KG1 (cell line): ENCODE data around the gene ZNF764.
"Not testable (repeated sequence)": the region's sequence is repeated elsewhere in the genome, so short reads cannot be mapped to it uniquely, and the experiment has no call there.

Experiments
- DNase-seq: peaks from one replicate; lab custom pipeline; 2025; lab: John Stamatoyannopoulos, UW

Gene ZNF764

GRCh38 chr16:30548416-30549253, 9.5 kb downstream of the ZNF764 start:
- DNase-seq: no peak

- DNase-seq: no peak
These were observed 12.1 kb downstream of the ZNF764 start for GRCh38 chr16:30546115-30546514.

- DNase-seq: no peak
These were observed 15.1 kb downstream of the ZNF764 start for GRCh38 chr16:30543067-30543466.

- no peak for DNase-seq
These were observed 16.5 kb downstream of the ZNF764 start for GRCh38 chr16:30541502-30542329.

GRCh38 chr16:30540916-30541464, 17.2 kb downstream of the ZNF764 start:
- DNase-seq: not testable (repeated sequence)

- not testable (repeated sequence) for DNase-seq
These were observed 18.1 kb downstream of the ZNF764 start for GRCh38 chr16:30539986-30540526.

GRCh38 chr16:30539000-30539964, 18.9 kb downstream of the ZNF764 start:
- DNase-seq: no peak

GRCh38 chr16:30536391-30537024, 21.7 kb downstream of the ZNF764 start:
- DNase-seq: not testable (repeated sequence)

- DNase-seq: peak; percentile 63
These were observed 22.4 kb downstream of the ZNF764 start for GRCh38 chr16:30535777-30536190.

GRCh38 chr16:30535106-30535776, 22.9 kb downstream of the ZNF764 start:
- no peak for DNase-seq

- DNase-seq: peak; percentile 95
These were observed 23.6 kb downstream of the ZNF764 start, which contains the start of gene ZNF747 for GRCh38 chr16:30534368-30535105. Gene ZNF747, minus strand, starts transcription at chr16:30534858. Its CDS starts 179 bp downstream, at chr16:30534679.

GRCh38 chr16:30533748-30534367, 24.3 kb downstream of the ZNF764 start:
- no peak for DNase-seq

GRCh38 chr16:30533146-30533522, 25.0 kb downstream of the ZNF764 start:
- no peak for DNase-seq

- DNase-seq: no peak
These were observed 25.7 kb downstream of the ZNF764 start for GRCh38 chr16:30532285-30533145.

- no peak for DNase-seq
These were observed 27.8 kb downstream of the ZNF764 start for GRCh38 chr16:30530163-30531037.

- DNase-seq: no peak
These were observed 29.2 kb downstream of the ZNF764 start for GRCh38 chr16:30528799-30529457.
